ENCODE measurements around the gene KAT6B.

KAT6B gene

DNA sequence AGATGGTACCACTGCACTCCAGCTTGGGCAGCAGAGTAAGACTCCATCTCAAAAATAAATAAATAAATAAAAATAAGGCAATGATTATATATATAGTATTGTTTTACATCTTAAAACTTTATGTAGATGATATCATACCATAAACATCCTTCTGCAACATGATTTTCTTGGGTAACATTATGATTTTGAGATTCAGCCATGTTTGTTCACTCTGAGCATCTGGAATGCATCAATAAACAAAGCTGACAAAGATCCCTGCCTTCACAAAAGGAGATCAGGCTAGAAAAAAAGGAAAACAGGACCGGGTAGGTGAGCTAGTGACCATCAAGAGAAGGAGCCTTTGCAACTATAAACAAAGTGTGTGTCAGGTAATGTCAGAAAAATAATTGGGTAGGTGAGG lies 31.9 kb upstream of the KAT6B start:
- TF ChIP-seq, protein P1, sequence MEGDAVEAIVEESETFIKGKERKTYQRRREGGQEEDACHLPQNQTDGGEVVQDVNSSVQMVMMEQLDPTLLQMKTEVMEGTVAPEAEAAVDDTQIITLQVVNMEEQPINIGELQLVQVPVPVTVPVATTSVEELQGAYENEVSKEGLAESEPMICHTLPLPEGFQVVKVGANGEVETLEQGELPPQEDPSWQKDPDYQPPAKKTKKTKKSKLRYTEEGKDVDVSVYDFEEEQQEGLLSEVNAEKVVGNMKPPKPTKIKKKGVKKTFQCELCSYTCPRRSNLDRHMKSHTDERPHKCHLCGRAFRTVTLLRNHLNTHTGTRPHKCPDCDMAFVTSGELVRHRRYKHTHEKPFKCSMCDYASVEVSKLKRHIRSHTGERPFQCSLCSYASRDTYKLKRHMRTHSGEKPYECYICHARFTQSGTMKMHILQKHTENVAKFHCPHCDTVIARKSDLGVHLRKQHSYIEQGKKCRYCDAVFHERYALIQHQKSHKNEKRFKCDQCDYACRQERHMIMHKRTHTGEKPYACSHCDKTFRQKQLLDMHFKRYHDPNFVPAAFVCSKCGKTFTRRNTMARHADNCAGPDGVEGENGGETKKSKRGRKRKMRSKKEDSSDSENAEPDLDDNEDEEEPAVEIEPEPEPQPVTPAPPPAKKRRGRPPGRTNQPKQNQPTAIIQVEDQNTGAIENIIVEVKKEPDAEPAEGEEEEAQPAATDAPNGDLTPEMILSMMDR (IDR thresholded peaks at IDR 0.05; ENCODE audit: extremely low read depth, missing control alignments), result no peak
- no peak for DNase-seq (ENCODE audit: low spot score)

DNA sequence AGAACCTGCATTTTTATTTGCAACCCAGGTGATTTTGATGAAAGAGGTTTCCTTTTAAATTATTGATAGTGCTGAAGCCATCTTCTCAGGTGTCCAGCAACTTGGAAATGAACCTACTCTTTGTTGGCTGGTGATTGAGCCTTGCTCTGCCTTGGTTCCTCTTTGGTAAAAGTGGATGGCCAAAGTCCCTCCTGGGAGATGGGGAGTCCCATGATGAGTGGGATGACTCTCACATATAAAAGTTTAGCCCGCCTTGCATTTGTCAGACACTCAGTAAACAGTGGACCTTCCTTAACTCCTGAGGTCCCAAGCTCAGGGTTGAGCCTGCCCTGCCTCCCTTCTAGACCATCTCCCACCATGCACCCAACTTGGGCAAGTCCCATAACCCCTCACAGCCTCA lies 28.9 kb upstream of the KAT6B start:
- TF ChIP-seq, protein P1 (IDR thresholded peaks at IDR 0.05; ENCODE audit: extremely low read depth, missing control alignments), result no peak
- no peak for DNase-seq (ENCODE audit: low spot score)

DNA sequence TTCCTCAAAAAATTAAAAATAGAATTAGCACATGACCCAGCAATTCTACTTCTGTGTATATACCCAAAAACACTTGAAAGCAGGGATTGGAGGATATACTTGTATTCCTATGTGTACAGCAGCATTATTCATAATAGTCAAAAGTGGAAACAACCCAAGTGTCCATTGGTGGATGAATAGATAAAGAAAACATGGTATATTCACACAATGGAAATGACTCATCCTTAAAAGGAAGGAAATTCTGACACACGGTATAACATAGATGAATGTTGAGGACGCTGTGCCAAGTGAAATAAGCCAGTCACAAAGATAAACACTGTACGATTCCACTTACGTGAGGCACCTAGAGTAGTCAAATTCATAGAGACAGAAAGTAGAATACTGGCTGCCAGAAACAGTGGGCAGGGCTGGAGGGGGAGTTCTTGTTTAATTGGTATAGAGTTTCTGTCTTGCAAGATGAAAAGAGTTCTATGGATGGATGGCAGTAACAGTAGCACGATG lies 26.6 kb upstream of the KAT6B start:
- TF ChIP-seq, protein P1 (IDR thresholded peaks at IDR 0.05; ENCODE audit: extremely low read depth, missing control alignments), result no peak
- no peak for DNase-seq (ENCODE audit: low spot score)

DNA sequence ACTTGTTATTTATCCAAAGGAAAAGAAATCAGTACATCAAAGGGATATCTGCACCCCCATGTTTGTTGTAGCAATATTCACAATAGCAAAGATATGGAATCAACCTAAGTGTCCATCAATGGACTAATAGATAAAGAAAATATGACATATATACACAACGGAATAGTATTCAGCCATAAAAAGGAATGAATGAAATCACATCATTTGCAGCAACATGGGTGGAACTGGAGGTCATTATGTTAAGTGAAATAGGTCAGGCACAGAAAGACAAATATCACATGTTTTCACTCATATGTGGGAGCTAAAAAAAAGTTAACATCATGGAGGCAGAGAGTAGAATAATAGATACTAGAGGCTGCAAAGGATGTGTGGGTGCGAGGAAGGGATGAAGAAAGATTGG lies 25.0 kb upstream of the KAT6B start:
- TF ChIP-seq, protein P1 (IDR thresholded peaks at IDR 0.05; ENCODE audit: extremely low read depth, missing control alignments), result no peak
- DNase-seq (ENCODE audit: low spot score), result no peak

GRCh38 chr10:74808501-74808900 lies 17.9 kb upstream of the KAT6B start:
- DNase-seq (ENCODE audit: low spot score), result no peak
- TF ChIP-seq, protein P1 (IDR thresholded peaks at IDR 0.05; ENCODE audit: extremely low read depth, missing control alignments), result no peak

DNA sequence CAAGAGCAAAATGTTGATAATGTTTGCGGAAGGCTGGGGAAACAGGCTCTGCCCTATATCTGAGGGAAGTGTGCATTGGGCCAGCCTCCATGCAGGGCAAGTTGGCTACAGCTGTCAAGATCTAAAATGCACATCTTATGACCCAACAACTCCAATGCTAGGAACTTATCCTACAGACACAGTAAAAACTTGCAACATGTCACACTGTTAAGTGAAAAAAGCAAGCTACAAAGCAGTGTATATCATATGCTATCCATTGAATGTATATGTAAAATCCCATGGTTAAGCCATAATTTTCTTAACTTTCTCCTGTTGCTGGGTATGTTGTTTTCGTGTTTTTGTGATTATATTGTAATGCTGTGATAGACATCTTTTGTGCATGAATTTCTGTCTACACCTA lies 16.3 kb upstream of the KAT6B start:
- no peak for DNase-seq (ENCODE audit: low spot score)
- TF ChIP-seq, protein P1 (IDR thresholded peaks at IDR 0.05; ENCODE audit: extremely low read depth, missing control alignments), result no peak

GRCh38 chr10:74813381-74814259 lies 12.8 kb upstream of the KAT6B start:
- no peak for DNase-seq (ENCODE audit: low spot score)
- TF ChIP-seq, protein P1 (IDR thresholded peaks at IDR 0.05; ENCODE audit: extremely low read depth, missing control alignments), result no peak

Data from GM20000 (cell line).